ENCODE measurements around the gene FBRSL1.
"Not testable (repeated sequence)": the region's sequence is repeated elsewhere in the genome, so short reads cannot be mapped to it uniquely, and the experiment has no call there.

Gene FBRSL1

DNA sequence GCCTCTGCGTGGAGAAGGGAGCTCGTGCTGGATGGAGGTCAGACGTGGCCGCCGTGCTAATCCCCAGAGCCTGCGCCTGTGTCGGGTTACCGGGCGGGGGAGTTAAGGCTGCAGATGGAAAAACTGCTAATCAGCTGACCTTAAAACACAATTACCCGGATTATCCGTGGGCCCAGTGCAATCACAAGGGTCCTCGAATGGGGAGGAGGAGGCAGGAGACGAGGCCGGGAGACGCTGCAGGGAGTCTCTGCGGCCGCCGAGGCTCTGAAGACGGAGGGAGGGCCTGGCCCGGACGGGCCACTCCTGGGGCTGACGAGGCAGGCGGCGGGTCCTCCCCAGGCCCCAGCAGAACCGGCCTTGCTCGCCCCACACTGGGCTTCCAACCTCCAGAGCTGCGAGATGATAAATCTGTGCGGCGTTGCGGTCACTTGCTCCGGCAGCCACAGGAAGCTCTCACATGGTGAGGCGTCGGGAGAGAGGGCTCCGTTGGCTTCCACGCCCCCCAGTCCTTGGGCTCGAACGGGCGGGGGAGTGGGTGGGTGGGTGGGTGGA is 32.9 kb upstream of the FBRSL1 start:
- ChIA-PET CTCF (no interaction called here), POLR2A (interaction anchor here (0.8 kb wide), 1 partner anchor 52 kb away, joined by 3 read pairs; no protein-coding TSS in a partner anchor)
- TF ChIP-seq, protein P1, sequence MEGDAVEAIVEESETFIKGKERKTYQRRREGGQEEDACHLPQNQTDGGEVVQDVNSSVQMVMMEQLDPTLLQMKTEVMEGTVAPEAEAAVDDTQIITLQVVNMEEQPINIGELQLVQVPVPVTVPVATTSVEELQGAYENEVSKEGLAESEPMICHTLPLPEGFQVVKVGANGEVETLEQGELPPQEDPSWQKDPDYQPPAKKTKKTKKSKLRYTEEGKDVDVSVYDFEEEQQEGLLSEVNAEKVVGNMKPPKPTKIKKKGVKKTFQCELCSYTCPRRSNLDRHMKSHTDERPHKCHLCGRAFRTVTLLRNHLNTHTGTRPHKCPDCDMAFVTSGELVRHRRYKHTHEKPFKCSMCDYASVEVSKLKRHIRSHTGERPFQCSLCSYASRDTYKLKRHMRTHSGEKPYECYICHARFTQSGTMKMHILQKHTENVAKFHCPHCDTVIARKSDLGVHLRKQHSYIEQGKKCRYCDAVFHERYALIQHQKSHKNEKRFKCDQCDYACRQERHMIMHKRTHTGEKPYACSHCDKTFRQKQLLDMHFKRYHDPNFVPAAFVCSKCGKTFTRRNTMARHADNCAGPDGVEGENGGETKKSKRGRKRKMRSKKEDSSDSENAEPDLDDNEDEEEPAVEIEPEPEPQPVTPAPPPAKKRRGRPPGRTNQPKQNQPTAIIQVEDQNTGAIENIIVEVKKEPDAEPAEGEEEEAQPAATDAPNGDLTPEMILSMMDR (IDR thresholded peaks at IDR 0.05; ENCODE audit: insufficient read depth, low read length, missing control alignments): no peak
- DNase-seq (ENCODE audit: low read depth, low spot score): no peak
- no peak overlapping the region for H3K4me3 ChIP-seq (ENCODE audit: low read depth, low read length)

DNA sequence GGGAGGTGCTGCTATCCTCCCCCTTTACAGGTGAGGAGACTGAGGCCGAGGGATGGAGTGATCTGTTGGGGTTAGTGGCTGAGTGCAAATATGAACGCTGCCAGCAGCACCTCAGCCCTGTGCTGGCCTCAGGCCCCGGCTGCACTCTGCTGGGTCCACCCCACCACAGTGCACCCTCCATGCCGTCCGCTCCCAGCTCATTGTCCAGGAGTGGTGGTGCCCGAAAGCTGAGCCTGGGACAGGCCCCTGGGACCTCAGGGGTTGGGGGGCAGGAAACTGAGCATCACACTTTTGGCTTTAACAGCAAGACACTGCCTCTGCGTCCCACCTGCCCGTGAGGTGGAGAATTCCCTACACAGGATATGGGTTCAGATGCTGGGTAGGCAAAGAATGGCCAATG is 31.5 kb upstream of the FBRSL1 start:
- POLR2A ChIA-PET: no interaction called here
- no peak overlapping the region for H3K4me3 ChIP-seq (ENCODE audit: low read depth, low read length)

DNA sequence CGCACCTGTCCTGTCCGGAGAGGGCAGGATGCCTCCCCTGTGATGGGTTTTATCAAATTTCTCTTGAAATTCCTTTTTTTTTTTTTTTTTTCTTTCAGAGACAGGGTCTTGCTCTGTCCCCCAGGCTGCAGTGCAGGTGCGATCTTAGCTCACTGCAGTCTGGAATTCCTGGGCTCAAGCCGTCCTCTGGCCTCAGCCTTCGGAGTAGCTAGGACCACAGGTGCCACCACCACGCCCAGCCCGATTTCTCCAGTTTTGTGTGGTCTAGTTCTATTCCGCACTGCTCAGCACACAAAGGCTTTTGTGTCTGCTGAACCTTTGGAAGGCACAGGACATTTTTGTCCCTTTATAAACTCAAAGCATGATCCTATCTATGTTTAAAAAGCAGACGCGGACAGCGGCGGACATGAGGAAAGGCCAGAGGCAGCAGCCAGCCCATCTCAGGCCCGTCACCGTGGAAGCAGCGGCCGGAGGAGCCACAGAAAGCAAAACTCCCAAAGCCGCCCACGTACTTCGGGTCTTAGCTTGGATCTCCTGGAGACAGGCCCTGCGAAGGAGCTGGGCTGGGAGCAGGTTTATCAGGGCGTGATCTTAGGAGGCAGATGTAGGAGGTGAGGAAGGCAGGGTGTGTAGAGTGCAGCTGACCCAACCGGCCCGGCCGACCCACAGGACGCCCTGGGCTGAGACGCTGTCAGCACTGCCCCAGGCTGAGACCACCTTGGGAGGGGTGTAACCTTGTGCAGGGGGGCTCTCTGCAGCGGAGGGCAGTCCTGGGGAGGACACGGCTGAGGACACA is 30.9 kb upstream of the FBRSL1 start:
- POLR2A ChIA-PET: no interaction called here
- CTCF ChIA-PET: interaction anchor here (0.8 to 1.4 kb wide), 2 partner anchors 8 to 22 kb away, joined by 3 read pairs; no protein-coding TSS in a partner anchor
- TF ChIP-seq, protein P1 (IDR thresholded peaks at IDR 0.05; ENCODE audit: insufficient read depth, low read length, missing control alignments): no peak
- no peak for DNase-seq (ENCODE audit: low read depth, low spot score)
- H3K4me3 ChIP-seq (ENCODE audit: low read depth, low read length): no peak overlapping the region

More for the DNA sequence above, 31.5 kb upstream of the FBRSL1 start:
- TF ChIP-seq, protein P1 (IDR thresholded peaks at IDR 0.05; ENCODE audit: insufficient read depth, low read length, missing control alignments): no peak
- no peak for DNase-seq (ENCODE audit: low read depth, low spot score)
- CTCF ChIA-PET: no interaction called here

DNA sequence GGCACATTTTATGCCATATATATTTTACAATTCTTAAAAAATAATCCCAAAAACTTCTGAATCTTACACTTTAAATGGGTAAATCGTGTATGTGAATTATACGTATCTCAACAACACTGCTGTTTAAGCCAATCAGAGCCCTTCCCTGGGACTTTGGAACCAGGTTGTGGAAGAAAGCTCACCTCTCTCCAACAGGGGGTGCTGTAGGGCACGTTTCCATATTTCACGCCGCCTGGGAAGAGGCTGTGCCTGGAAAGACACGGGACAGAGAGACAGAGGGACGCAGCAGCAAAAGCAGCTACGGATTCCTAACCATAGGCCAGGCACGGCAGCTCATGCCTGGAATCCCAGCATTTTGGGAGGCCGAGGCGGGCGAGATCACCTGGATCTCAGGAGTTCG is 29.4 kb upstream of the FBRSL1 start:
- DNase-seq (ENCODE audit: low read depth, low spot score): no peak
- CTCF ChIA-PET: interaction anchor here (1.2 to 1.4 kb wide), 2 partner anchors 21 to 55 kb away, joined by 3 to 5 read pairs; no protein-coding TSS in a partner anchor
- TF ChIP-seq, protein P1 (IDR thresholded peaks at IDR 0.05; ENCODE audit: insufficient read depth, low read length, missing control alignments): no peak
- POLR2A ChIA-PET: no interaction called here
- no peak overlapping the region for H3K4me3 ChIP-seq (ENCODE audit: low read depth, low read length)

DNA sequence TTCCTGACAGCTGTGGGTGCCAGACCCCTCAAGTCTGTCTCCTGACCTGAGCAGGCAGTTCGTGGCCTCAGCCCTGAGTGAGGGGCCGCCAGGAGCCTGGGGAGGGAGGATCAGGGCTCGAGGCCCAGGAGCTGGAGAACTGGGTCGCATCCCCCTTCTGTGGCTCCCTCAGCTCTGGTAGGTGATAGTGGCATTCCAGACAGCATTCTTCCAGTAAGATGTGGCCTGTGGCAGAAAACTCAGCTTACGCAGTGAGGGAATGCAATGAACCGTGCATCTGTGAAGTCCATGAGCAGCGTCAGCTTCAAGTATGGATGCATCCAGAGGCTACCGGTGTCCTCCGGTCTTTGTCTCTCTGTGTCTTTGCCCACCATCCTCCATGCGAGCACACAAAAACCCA is 28.4 kb upstream of the FBRSL1 start:
- TF ChIP-seq, protein P1 (IDR thresholded peaks at IDR 0.05; ENCODE audit: insufficient read depth, low read length, missing control alignments): no peak
- ChIA-PET POLR2A (interaction anchor here (0.6 kb wide), 1 partner anchor 547 kb away, joined by 3 read pairs; no protein-coding TSS in a partner anchor), CTCF (interaction anchor here (0.6 to 1.6 kb wide), 3 partner anchors 46 to 133 kb away, joined by 3 to 5 read pairs (median 3); no protein-coding TSS in a partner anchor)
- no peak for DNase-seq (ENCODE audit: low read depth, low spot score)
- no peak overlapping the region for H3K4me3 ChIP-seq (ENCODE audit: low read depth, low read length)

DNA sequence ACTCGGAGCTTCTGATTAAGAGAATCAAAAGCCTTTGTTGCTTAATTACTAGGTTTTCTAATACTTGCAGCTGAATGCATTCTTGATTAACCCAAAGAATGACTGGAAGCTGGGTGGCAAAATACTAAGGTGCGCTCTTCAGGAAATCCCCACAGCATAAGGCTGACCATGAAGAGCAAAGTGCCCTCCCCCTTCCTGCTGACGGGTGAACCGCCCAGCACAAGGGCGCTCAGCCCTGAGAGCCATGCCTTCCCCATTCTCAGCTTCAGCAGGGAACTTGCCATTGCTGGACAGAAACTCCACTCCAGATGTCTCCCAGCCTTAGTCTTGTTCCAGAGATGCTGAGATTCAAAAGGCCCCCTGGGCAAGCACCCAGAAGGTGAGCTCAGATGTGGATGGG is 27.2 kb upstream of the FBRSL1 start:
- TF ChIP-seq, protein P1 (IDR thresholded peaks at IDR 0.05; ENCODE audit: insufficient read depth, low read length, missing control alignments): no peak
- POLR2A ChIA-PET: interaction anchor here (0.6 kb wide), 1 partner anchor 97 kb away, joined by 3 read pairs; no protein-coding TSS in a partner anchor
- CTCF ChIA-PET: interaction anchor here (1.6 kb wide), 1 partner anchor 47 kb away, joined by 3 read pairs; no protein-coding TSS in a partner anchor
- no peak for DNase-seq (ENCODE audit: low read depth, low spot score)
- no peak overlapping the region for H3K4me3 ChIP-seq (ENCODE audit: low read depth, low read length)

DNA sequence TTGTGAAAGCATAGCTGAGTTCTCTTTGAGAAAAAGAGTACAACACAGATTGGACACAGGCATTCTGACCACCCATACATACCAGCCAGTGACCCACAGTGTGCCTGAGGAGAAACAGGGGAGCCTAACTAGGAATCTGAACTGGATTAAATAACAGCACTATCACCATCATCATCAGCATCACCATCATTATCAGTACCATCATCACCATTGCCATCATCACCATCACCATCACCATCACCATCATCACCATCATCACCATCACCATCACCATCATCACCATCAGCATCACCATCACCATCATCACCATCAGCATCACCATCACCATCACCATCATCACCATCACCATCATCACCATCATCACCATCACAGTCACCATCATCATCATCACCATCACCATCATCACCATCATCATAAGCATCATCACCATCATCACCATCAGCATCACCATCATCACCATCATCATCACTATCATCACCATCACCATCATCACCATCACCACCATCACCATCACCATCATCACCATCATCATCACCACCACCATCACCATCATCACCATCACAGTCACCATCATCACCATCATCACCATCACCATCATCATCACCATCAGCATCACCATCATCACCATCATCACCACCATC is 26.5 kb upstream of the FBRSL1 start:
- POLR2A ChIA-PET: interaction anchor here (0.6 kb wide), 1 partner anchor 97 kb away, joined by 3 read pairs; no protein-coding TSS in a partner anchor
- H3K4me3 ChIP-seq (ENCODE audit: low read depth, low read length); DNase-seq (ENCODE audit: low read depth, low spot score); CTCF ChIA-PET: not testable (repeated sequence)

DNA sequence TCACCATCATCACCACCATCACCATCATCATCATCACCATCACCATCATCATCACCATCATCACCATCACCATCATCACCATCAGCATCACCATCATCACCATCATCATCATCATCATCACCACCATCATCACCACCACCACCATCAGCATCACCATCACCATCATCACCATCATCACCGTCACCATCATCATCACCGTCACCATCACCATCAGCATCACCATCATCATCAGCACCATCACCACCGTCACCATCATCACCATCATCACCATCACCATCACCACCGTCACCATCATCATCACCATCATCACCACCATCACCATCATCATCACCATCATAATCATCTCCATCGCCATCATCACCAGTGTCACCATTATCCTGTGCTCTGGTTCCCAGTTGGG is 25.6 kb upstream of the FBRSL1 start:
- DNase-seq (ENCODE audit: low read depth, low spot score); POLR2A ChIA-PET; H3K4me3 ChIP-seq (ENCODE audit: low read depth, low read length); CTCF ChIA-PET: not testable (repeated sequence)

Data from AG04449 (cell line).